ENCODE measurements around the gene LONP2. TPM values are rescaled to one million over a fixed set of nuclear protein-coding genes. Genes with fewer than 3 reads are reported as not detected.
A peak's percentile ranks its signal among the peaks of the same experiment; 100 is the strongest.

The LONP2 gene
- total and polyA plus RNA-seq, 2 of the 13 experiments (the other 11 are each of a cell fraction or from before 2014, with no cell fraction given): 39.2 to 63.3 TPM

GRCh38 chr16:48203974-48204824 lies 39.9 kb upstream of the LONP2 start (continued):
- peak; percentile 91; the same call in 1 of the 2 replicates for TF ChIP-seq ZNF431 (CRISPR knock-in tag; IDR thresholded peaks at IDR 0.05; ENCODE audit: borderline replicate concordance, low read depth)
- TF ChIP-seq KLF6 (CRISPR knock-in tag; IDR thresholded peaks at IDR 0.05): 0 out of 2 replicates have a peak, but pooled peaks have one; percentile 51
- peak; percentile 55; the same call in 1 of the 2 replicates for TF ChIP-seq ZSCAN5A (CRISPR knock-in tag; IDR thresholded peaks at IDR 0.05; ENCODE audit: borderline replicate concordance)
- 0 out of 2 replicates have a peak, but pooled peaks have one; percentile 16 for TF ChIP-seq PHF8 (CRISPR knock-in tag; IDR thresholded peaks at IDR 0.05)
- TF ChIP-seq NFATC3 (CRISPR knock-in tag; IDR thresholded peaks at IDR 0.05): peak; percentile 28; the same call in 1 of the 2 replicates
- no peak for TF ChIP-seq ZNF512 (CRISPR knock-in tag; IDR thresholded peaks at IDR 0.05)
- TF ChIP-seq REPIN1 (CRISPR knock-in tag; IDR thresholded peaks at IDR 0.05; ENCODE audit: borderline replicate concordance, low read depth): peak; percentile 96
- 0 out of 2 replicates have a peak, but pooled peaks have one; percentile 2 for TF ChIP-seq PHF20 (CRISPR knock-in tag; IDR thresholded peaks at IDR 0.05)
- TF ChIP-seq ZNF275 (CRISPR knock-in tag; IDR thresholded peaks at IDR 0.05; ENCODE audit: borderline replicate concordance): no peak
- TF ChIP-seq JUND (CRISPR knock-in tag; IDR thresholded peaks at IDR 0.05): peak; percentile 88
- no peak for TF ChIP-seq ZFP37 (CRISPR knock-in tag; IDR thresholded peaks at IDR 0.05; ENCODE audit: borderline replicate concordance)
- peak; percentile 97 for TF ChIP-seq FOXP4 (CRISPR knock-in tag; IDR thresholded peaks at IDR 0.05)
- no peak for TF ChIP-seq ARHGAP35 (CRISPR knock-in tag; IDR thresholded peaks at IDR 0.05; ENCODE audit: borderline replicate concordance)
- TF ChIP-seq DMAP1 (CRISPR knock-in tag; IDR thresholded peaks at IDR 0.05): peak; percentile 64; the same call in 1 of the 2 replicates
- peak; percentile 26; the same call in 1 of the 2 replicates for TF ChIP-seq LCORL (IDR thresholded peaks at IDR 0.05)
- peak; percentile 99 for TF ChIP-seq LCORL (CRISPR knock-in tag; IDR thresholded peaks at IDR 0.05)
- 0 out of 2 replicates have a peak, but pooled peaks have one; percentile 24 for TF ChIP-seq NFYB (CRISPR knock-in tag; IDR thresholded peaks at IDR 0.05)
- TF ChIP-seq ZNF710 (CRISPR knock-in tag; IDR thresholded peaks at IDR 0.05; ENCODE audit: borderline replicate concordance): peak; percentile 95
- peak; percentile 44; the same call in 1 of the 2 replicates for TF ChIP-seq ZNF589 (CRISPR knock-in tag; conservative IDR thresholded peaks at IDR 0.05)
- TF ChIP-seq ARNT2 (CRISPR knock-in tag; IDR thresholded peaks at IDR 0.05; ENCODE audit: low read depth): peak; percentile 74
